Measurements from ENCODE around the gene BLOC1S4.
"Not testable (repeated sequence)": the region's sequence is repeated elsewhere in the genome, so short reads cannot be mapped to it uniquely, and the experiment has no call there.

The BLOC1S4 gene

GRCh38 chr4:6716018-6716911 lies at the start of gene BLOC1S4:
BLOC1S4 (plus strand) TSS chr4:6716174; CDS start chr4:6716210, 36 bp downstream.
- peak; percentile 58 for DNase-seq

- no peak for DNase-seq
Measured at GRCh38 chr4:6668391-6668790, 47.6 kb upstream of the BLOC1S4 start.

GRCh38 chr4:6671648-6672047 lies 44.3 kb upstream of the BLOC1S4 start:
- DNase-seq: no peak

- DNase-seq: no peak
Measured at GRCh38 chr4:6672131-6672530, 43.8 kb upstream of the BLOC1S4 start.

- not testable (repeated sequence) for DNase-seq
Measured at GRCh38 chr4:6672541-6673190, 43.3 kb upstream of the BLOC1S4 start.

- peak; percentile 3 for DNase-seq
Measured at GRCh38 chr4:6673191-6673659, 42.7 kb upstream of the BLOC1S4 start.

- DNase-seq: peak; percentile 79
Measured at GRCh38 chr4:6673660-6674499, 42.1 kb upstream of the BLOC1S4 start.

- DNase-seq: no peak
Measured at GRCh38 chr4:6674500-6675149, 41.3 kb upstream of the BLOC1S4 start.

GRCh38 chr4:6676722-6677558 lies 39.0 kb upstream of the BLOC1S4 start:
- no peak for DNase-seq

GRCh38 chr4:6680372-6681034 lies 35.5 kb upstream of the BLOC1S4 start:
- no peak for DNase-seq

GRCh38 chr4:6681191-6681590 lies 34.8 kb upstream of the BLOC1S4 start:
- DNase-seq: no peak

GRCh38 chr4:6682862-6683590 lies 32.9 kb upstream of the BLOC1S4 start:
- no peak for DNase-seq

- no peak for DNase-seq
Measured at GRCh38 chr4:6684656-6685055, 31.3 kb upstream of the BLOC1S4 start.

- no peak for DNase-seq
Measured at GRCh38 chr4:6686104-6686787, 29.7 kb upstream of the BLOC1S4 start.

- DNase-seq: no peak
Measured at GRCh38 chr4:6687947-6688878, 27.8 kb upstream of the BLOC1S4 start.

- DNase-seq: no peak
Measured at GRCh38 chr4:6688879-6689505, 27.0 kb upstream of the BLOC1S4 start.

- no peak for DNase-seq
Measured at GRCh38 chr4:6689506-6689960, 26.4 kb upstream of the BLOC1S4 start.

- DNase-seq: no peak
Measured at GRCh38 chr4:6692379-6692778, 23.6 kb upstream of the BLOC1S4 start.

All from NCI-H446 treated with DMSO at 0.1 percent for 48 hours (cell line).